NCI-H2029 treated with DMSO at 0.1 percent for 48 hours (cell line): ENCODE data around the gene ITGA7.
A peak's percentile ranks its signal among the peaks of the same experiment; 100 is the strongest.

Source experiments
- DNase-seq: peaks from one replicate; lab custom pipeline; 2025; lab: John Stamatoyannopoulos, UW

Gene ITGA7

DNA sequence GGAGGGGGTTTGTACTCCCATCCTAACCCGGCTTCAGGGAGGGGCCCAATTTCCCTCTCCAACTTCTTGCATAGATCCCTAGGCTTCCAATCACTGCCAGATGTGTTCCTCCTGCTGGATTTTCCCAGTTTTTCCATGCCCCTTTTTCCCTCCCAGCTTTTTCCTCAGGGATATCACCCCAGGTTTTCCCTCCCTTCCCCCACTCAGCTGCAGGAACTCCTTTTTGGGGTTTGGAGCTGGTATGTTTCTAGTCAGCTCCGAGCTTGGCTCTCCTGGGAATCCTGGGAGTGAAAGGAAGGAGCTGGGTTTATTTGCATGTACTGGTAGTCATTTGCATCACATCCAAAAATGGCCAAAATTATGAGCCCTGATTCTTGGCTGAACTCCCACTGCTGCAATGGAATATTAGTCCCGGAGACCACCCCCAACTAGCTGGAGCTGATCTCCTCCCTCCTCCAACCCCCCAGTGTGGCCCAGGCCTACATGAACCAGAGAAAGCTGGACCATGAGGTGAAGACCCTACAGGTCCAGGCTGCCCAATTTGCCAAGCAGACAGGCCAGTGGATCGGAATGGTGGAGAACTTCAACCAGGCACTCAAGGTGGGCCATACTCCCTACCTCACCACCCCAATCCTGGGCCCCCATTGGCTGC is 11.0 kb upstream of the ITGA7 start:
- no peak for DNase-seq

DNA sequence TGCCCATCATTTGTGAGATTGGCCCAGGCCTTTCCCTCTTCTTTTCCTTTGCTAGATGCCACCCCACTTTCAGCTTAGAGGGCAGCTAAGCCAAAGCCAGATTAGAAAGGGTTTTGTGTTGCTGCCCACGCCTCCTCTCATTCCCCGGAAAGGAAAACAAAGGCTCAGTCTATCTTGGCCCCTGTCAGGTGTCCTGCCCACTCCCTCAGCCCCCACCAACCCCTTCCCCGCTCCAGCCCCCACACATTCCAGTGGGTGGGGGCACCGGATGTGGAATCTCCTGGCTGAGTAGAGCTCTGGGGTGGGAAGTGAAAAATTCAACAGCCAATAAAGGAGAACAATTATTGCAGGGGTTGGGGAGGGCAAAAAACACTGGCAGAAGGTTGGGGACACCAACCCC is 10.3 kb upstream of the ITGA7 start:
- DNase-seq, result no peak

DNA sequence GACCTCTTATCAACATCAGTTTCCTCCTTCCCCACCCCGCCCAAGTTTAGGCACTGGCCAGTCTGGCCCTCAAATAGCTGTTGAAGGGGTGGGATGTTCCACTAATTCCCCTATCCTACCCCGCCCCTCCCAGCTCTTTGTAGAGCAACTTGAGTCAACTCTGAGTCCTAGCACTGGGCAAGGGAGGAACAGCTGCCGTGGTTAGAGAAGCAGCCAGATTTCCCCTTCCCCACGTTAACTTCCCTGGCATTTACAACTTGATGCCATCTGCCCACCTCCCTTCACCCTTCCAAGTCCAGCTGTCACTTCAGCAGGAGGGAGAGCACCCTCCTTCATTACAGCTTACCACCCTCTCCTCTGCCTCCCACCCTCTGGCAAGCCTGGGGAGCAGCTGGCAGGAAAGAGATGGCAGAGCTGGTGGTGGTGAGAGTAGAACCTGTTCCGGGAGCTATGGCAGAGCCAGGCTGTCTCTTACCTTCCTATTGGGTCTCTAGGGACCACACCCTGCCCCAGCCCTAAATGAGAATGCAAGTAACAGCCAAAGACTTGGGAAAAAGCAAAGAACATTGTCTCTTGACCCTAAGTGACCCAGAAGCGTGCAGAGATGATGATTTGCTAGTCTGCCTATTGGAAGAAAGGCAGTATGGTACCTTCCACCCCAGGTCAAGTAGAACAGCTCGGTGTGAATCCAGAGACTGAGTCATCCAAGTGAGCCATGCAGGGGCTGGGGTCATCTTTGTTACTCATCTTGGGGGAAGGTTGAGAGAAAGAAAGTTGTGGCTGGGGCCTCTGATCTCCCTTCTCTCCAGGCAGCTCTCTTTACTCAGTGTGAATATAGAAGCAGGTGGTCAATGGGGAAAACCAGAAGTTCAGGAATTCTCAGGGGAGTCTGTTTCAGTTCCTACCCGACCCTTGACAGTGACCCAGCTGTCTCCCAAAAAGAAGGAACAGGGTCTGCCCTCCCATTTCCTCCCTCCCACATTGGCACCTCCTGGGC is 9.6 kb upstream of the ITGA7 start:
- DNase-seq, result no peak

DNA sequence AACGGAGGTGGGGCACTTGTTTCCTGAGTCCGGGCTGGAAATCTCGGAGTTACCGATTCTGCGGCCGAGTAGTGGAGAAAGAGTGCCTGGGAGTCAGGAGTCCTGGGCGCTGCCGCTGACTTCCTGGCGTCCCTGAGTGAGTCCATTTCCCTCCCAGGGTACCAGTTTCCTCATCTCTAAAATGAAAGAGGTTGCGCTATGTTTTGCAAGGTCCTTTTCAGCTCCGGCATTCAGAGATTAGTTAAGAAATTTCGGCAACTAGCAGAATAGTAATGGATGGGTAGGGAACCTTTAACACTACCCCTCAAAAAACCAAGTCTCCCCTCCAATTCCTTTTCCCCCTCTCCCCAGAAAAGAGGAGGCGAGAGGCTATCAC is 8.9 kb upstream of the ITGA7 start:
- DNase-seq, result no peak

- DNase-seq, result peak; percentile 76
Measured at GRCh38 chr12:55715833-55716581, 8.3 kb upstream of the ITGA7 start, which contains the start of gene BLOC1S1. BLOC1S1 (plus strand) TSS chr12:55716046; CDS start chr12:55716052, 6 bp downstream.

DNA sequence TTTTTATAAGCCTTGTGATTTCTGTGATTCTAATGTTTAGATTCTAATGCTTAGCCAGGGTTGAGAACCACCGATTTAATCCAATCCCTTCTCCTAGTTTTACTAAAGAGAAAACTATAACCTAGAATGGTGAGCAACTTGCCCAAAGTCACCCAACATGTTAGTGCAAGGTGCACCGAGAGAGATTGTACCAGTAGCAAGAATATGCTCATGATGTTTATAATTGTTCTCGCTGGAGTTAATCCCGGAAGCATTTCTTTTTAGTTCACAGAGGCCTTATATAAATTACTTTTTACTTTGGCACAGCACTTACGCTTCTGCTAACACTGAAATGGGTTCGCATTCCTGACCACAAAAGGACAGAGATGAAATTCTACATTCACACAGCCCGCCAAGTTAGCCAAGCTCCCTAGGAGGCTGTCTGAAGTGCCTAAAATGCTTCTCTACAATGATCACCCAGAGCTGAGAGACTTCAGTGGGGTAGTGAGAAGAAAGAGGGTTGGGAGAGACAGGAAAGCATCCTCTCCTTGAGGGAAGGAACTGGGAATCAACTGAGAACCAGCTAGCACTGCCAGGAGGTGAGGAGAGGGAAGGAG is 7.6 kb upstream of the ITGA7 start:
- no peak for DNase-seq

- no peak for DNase-seq
Measured at GRCh38 chr12:55713721-55714120, 6.0 kb upstream of the ITGA7 start.

DNA sequence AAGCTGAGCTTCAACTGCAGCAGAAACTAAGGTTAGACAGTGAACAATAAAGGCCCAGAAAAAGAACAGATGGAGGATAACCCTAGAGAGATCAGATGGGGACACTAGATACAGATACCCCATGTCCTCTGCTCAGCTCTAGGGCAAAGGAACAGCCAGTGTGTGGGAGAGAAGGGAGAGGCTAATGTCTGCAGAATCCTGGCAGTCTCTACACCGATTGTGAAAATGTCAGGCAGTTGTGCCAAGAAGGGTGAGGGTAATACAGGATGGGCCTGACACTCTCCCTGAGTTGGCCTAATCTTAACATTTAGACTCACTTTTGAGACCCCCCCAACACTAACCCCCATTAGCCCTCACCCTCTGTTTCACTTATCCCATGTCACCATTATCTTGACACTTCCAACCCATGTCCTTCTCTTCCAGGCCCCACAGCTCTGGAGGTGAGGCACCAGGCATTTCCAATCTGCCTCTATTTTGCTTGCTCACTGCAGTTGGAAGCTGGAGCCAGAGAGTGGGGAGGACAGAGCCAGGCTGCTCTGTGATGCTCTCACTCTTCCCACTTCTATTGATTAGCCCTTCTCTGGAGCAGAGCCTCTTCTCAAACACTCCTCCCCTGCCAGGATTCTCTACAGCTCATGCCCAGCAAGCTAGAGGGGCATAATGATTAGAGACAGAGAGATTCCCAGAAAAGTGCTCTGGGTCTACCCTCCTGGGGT is 5.2 kb upstream of the ITGA7 start:
- no peak for DNase-seq

- no peak for DNase-seq
Measured at GRCh38 chr12:55711786-55712553, 4.3 kb upstream of the ITGA7 start.

DNA sequence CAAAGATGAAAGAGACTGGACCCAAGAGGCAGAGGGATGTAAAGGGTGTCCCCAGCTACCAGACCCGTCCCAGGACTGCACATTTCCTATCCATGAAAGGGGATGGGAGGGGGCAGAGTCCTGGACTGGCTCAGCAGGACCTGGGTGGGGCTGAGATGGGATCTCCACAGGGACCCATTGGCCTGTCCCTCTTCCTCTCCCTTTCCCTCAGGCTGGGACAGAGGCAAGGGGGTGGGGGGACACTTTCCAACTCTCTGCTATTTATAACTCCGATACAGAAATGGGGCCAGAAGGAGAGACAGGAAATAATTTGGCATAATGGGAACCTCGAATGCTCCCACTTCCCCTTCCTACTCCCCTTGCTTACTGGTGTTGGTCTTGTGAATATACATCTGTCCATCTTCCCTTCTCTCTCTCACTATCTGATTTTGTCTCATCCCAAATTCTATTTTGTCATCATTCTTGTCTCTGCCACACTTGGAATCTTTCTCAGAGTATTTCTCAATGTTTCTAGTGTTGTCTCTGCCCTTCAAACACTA is 1.1 kb upstream of the ITGA7 start:
- DNase-seq, result no peak

GRCh38 chr12:55707219-55707671 is 459 bp downstream of the ITGA7 start:
- DNase-seq, result no peak

DNA sequence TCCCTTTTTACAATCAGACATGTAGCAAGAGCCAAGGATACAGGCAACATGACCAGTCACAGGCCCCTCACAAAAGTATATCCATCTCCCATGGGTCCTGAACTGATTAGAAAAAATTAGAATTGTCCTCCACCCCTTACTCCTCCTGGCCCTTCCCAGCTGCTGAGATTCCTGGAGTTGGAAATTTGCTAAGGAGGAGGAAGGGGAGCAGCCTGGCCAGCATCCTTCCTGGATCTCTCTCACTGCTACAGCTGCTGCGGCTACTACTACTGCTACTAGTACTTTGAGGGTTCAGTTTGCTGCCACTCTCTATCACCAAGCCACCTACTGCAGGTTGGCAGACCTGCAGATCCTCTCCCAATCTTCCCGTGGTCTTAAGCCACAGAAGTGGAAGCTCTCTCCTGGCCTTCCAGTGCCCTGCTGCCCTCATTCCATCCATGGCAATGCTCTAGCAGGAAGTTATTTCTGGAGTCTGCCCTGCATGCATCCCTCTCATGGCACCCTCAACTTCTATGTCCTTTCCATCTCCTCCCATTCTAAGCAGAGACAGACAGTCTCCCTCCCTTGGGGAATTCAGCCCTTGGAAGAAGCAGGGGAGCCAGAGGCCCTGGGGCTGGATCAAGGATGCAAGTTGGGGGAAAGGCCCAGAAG is 1.0 kb downstream of the ITGA7 start:
- no peak for DNase-seq

- no peak for DNase-seq
Measured at GRCh38 chr12:55705782-55706402, 1.8 kb downstream of the ITGA7 start.

- no peak for DNase-seq
Measured at GRCh38 chr12:55704824-55705718, 2.6 kb downstream of the ITGA7 start.

DNA sequence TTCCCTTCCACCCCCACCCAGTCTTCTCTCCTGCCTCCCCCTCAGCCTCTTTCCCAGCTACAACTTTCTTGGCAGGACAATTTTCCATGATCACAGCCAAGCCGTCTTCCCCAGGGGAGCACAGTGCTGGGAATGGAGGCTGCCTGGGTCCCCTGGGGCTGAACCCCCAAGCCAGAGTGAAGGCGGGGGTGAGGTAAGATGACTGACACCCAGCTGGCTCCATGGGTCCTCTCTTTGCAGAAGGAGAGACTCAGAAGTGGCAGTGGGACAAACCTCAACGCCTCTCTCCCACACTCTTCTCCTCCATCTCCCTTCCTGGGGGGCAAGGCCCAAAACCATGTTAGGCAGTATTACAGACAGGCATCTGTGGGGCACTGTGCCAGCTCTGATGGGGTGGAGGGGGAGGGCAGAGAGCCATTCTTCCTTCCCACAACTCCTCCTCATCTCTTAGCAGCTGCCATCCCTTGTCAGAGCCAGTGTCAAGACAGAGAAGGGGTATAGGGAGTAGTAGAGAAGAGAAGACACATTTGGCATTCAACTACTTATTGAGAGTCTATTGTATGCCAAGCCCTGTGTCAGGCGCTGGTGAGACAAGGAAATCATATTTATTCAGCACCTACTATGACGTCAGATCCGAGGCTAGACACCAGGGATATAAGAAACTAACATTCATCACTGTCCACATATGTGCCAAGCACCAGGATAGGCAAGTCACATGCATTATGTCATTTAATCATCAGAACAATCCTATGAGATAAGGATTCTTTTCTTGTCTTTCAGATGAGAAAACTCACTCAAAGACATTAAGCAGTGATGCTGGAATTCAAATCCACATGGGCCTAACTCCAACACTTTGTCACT is 3.6 kb downstream of the ITGA7 start:
- no peak for DNase-seq

- DNase-seq, result no peak
Measured at GRCh38 chr12:55703288-55703687, 4.4 kb downstream of the ITGA7 start.

GRCh38 chr12:55702861-55703260 is 4.8 kb downstream of the ITGA7 start:
- no peak for DNase-seq
